CD1c-positive myeloid dendritic cell (primary cell): ENCODE data around the gene LDAH.

Experiments
- DNase-seq: peaks from one replicate; pipeline ENCODE4 v3.0.0-alpha.2; 2016; ENCODE audit errors: extremely low spot score

The LDAH gene

GRCh38 chr2:20652141-20652540 lies 170.8 kb downstream of the LDAH start:
- DNase-seq, result no peak

GRCh38 chr2:20651731-20652099 lies 171.2 kb downstream of the LDAH start:
- no peak for DNase-seq

GRCh38 chr2:20650877-20651730 lies 171.8 kb downstream of the LDAH start, which contains the start of gene HS1BP3:
HS1BP3 (minus strand) TSS chr2:20651098; CDS start chr2:20651063, 35 bp downstream.
- DNase-seq, result peak; percentile 96

- DNase-seq, result peak; percentile 46
These were observed 172.5 kb downstream of the LDAH start for GRCh38 chr2:20650393-20650876.

GRCh38 chr2:20649976-20650375 lies 172.9 kb downstream of the LDAH start:
- DNase-seq, result no peak

GRCh38 chr2:20649576-20649975 lies 173.3 kb downstream of the LDAH start:
- DNase-seq, result peak; percentile 26

- DNase-seq, result no peak
These were observed 174.1 kb downstream of the LDAH start for GRCh38 chr2:20648831-20649230.

- DNase-seq, result no peak
These were observed 174.7 kb downstream of the LDAH start for GRCh38 chr2:20648206-20648605.

- DNase-seq, result no peak
These were observed 175.2 kb downstream of the LDAH start for GRCh38 chr2:20647738-20648137.

GRCh38 chr2:20647211-20647610 lies 175.7 kb downstream of the LDAH start:
- no peak for DNase-seq

- no peak for DNase-seq
These were observed 176.5 kb downstream of the LDAH start for GRCh38 chr2:20646446-20646845.

GRCh38 chr2:20645761-20646160 lies 177.1 kb downstream of the LDAH start:
- DNase-seq, result no peak

- no peak for DNase-seq
These were observed 177.6 kb downstream of the LDAH start for GRCh38 chr2:20645301-20645701.

- DNase-seq, result no peak
These were observed 179.1 kb downstream of the LDAH start for GRCh38 chr2:20643826-20644225.

GRCh38 chr2:20643060-20643459 lies 179.8 kb downstream of the LDAH start:
- DNase-seq, result no peak

- peak; percentile 70 for DNase-seq
These were observed 180.6 kb downstream of the LDAH start for GRCh38 chr2:20642055-20642971.

GRCh38 chr2:20641123-20641985 lies 181.5 kb downstream of the LDAH start:
- DNase-seq, result no peak

GRCh38 chr2:20640411-20641122 lies 182.3 kb downstream of the LDAH start:
- DNase-seq, result no peak

- DNase-seq, result no peak
These were observed 184.1 kb downstream of the LDAH start for GRCh38 chr2:20638646-20639430.

- DNase-seq, result no peak
These were observed 184.9 kb downstream of the LDAH start for GRCh38 chr2:20638014-20638413.
